Fibroblast of pulmonary artery (primary cell): ENCODE results near the gene GPR4.
A peak's percentile ranks its signal among the peaks of the same experiment; 100 is the strongest.

Experiments
- DNase-seq: peaks from one replicate; pipeline ENCODE4 v3.0.0-alpha.2; 2010; ENCODE audit warnings: low read depth
- H3K4me3 ChIP-seq: replicated peaks from 2 replicates; pipeline ENCODE4 v1.5.1; 2011; ENCODE audit warnings: low read depth, mild to moderate bottlenecking, control low read depth, low read length, moderate library complexity
- TF ChIP-seq, protein P1 (sequence below): IDR thresholded peaks from 2 replicates; pipeline ENCODE4 v1.5.1; 2011; ENCODE audit warnings: mild to moderate bottlenecking, control low read depth, low read length, inconsistent platforms; ENCODE audit errors: missing control alignments

The GPR4 gene

DNA sequence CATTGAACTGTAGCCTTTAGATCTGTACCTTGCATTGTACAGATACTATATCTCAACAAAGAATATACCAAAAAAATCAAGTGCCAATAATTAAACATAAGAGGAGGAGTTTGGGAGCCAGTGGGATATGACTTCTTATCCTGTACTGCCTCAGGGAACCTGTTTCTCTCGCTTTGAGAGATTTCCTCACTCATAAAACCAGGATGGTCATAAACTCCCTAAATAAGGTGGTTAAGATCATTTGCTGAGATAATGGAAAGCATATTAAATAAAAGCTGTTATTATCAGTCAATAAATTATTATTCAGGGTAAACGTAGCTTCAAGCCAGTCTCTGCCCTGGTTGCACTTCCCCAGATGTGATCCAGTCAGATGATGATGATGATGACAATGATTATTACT, 34.4 kb downstream of the GPR4 start:
- TF ChIP-seq, protein P1, sequence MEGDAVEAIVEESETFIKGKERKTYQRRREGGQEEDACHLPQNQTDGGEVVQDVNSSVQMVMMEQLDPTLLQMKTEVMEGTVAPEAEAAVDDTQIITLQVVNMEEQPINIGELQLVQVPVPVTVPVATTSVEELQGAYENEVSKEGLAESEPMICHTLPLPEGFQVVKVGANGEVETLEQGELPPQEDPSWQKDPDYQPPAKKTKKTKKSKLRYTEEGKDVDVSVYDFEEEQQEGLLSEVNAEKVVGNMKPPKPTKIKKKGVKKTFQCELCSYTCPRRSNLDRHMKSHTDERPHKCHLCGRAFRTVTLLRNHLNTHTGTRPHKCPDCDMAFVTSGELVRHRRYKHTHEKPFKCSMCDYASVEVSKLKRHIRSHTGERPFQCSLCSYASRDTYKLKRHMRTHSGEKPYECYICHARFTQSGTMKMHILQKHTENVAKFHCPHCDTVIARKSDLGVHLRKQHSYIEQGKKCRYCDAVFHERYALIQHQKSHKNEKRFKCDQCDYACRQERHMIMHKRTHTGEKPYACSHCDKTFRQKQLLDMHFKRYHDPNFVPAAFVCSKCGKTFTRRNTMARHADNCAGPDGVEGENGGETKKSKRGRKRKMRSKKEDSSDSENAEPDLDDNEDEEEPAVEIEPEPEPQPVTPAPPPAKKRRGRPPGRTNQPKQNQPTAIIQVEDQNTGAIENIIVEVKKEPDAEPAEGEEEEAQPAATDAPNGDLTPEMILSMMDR = no peak
- H3K4me3 ChIP-seq = no peak overlapping the region
- no peak for DNase-seq

DNA sequence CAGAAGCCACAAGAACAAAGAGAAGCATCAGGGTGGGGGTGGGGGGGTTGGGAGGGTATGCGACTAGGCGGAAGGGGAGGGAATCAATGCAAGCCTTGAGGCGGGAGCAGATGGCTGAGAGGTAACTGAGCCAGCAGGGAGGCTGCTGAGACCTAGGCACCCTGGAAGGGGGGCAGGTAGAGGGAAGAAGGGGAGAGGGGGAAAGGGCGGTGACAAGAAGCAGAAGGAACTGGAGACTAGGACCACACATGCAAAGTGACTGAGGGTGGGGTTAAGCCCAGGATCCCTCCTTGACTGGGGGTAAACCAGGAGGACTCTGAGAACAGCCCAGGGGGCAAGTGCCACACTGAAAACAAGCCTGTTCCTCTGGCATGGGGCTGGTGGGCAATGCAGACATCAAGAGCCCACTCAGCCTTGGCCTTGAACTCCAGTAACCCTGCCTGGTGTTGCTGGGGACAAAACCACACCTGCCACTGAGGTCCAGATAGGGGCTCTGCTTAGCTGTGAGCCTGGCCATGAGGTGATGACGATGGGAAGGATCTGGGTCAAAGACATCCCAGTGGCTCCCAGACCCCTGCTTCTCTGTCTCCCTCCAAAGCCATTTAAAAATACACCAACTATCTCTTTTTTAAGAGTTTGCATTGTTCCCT, 37.8 kb downstream of the GPR4 start:
- no peak for DNase-seq
- H3K4me3 ChIP-seq = no peak overlapping the region
- TF ChIP-seq, protein P1 = no peak

GRCh38 chr19:45560686-45561085, 41.3 kb downstream of the GPR4 start:
- no peak for DNase-seq
- TF ChIP-seq, protein P1 = no peak
- H3K4me3 ChIP-seq = no peak overlapping the region

DNA sequence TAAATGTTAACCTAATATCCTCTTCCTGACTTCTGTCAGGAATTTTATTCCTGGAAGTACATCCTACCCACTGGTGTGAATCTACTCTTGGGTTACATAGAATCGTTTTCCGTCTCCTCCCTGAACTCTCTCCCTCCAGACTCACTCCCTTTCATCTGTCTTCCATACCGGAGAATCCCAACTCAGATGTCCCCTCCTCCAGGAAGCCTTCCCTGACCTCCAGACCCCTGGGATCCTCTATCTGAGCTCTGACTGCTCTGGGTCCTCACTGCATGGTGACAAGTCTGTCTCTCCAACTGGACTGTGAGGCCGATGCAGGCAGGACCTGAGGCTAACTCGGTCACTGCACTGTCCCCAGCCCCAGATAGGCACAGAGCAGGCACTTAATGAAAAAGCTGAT, 42.0 kb downstream of the GPR4 start:
- no peak for DNase-seq
- no peak overlapping the region for H3K4me3 ChIP-seq
- TF ChIP-seq, protein P1 = no peak

- no peak overlapping the region for H3K4me3 ChIP-seq
- TF ChIP-seq, protein P1 = peak; percentile 80
- peak; percentile 58 for DNase-seq
These were observed 43.6 kb downstream of the GPR4 start for GRCh38 chr19:45558399-45558878.

- H3K4me3 ChIP-seq = no peak overlapping the region
- TF ChIP-seq, protein P1 = no peak
- no peak for DNase-seq
These were observed 45.2 kb downstream of the GPR4 start for GRCh38 chr19:45556835-45557234.

GRCh38 chr19:45554481-45554880, 47.5 kb downstream of the GPR4 start:
- TF ChIP-seq, protein P1 = no peak
- no peak overlapping the region for H3K4me3 ChIP-seq
- DNase-seq = no peak
